ENCODE results near the gene SSR3. TPM values are rescaled to one million over a fixed set of nuclear protein-coding genes. Genes with fewer than 3 reads are reported as not detected.

Gene SSR3
- total RNA-seq, 5 donors from 2014 or later (not counting 1 experiment from before 2014, with no cell fraction given): 68.0 to 112 (median 92.0) TPM

DNA sequence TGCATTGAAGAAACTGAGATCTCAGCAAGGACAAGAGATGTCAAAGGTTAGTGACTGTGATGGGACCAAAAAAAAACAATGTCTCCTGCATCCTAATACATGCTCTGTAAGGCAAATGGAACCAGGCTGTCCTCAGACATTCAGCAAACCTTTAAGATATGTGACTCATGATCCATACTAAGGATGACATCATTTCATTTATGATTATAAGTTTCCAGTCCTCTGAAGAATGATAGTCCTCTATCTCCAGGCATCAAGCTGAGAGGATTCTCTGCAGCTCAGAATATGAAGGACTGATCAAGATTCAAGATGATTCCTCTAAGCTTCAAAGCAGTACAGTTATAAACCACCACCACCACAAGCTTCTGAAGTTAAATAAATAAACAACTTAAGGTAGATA, 47.6 kb downstream of the SSR3 start:
- Mint-ChIP-seq H3K36me3 (no peaks in the 10 kb centered on the region), H3K4me3 (no peak overlapping the region)
- POLR2A ChIA-PET: interaction anchor here (0.6 to 0.8 kb wide), 3 partner anchors 17 to 57 kb away, joined by 4 read pairs; no protein-coding TSS in a partner anchor

DNA sequence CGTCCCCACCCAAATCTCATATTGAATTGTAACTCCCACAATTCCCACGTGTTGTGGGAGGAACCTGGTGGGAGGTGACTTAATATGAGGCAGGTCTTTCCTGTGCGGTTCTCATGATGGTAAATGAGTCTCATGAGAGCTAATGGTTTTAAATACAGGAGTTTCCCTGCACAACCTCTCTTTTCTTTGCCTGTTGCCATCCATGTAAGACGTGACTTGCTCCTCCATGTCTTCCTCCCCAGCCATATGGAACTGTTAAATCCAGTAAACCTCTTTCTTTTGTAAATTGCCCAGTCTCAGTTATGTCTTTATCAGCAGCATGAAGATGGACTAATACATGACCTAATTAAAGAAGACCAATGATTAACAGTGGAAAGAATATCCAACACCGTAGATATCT, 56.6 kb downstream of the SSR3 start:
- no peaks in the 10 kb centered on the region for H3K9me3 ChIP-seq
- H3K27ac Mint-ChIP-seq: no peak overlapping the region
- peaks cover 0 to 5% (median 0%) of the 10 kb centered on the region in 3 donors for H3K4me1 Mint-ChIP-seq
- H3K4me1 ChIP-seq (ENCODE audit: control insufficient read depth in 1 of 2, extremely low read depth in 1 of 2, insufficient read depth in 2 of 2, low read length in 2 of 2): no peaks in the 10 kb centered on the region
- ChIA-PET POLR2A (no interaction called here), CTCF (interaction anchor here in 1 of 2 donors (0.7 kb wide), 1 partner anchor 47 kb away, joined by 3 read pairs; no protein-coding TSS in a partner anchor)
- no peaks in the 10 kb centered on the region for H3K36me3 ChIP-seq (ENCODE audit: control insufficient read depth in 2 of 2, extremely low read depth in 1 of 2, insufficient read depth in 1 of 2, low read length in 1 of 2)
- no CpG with 5 or more reads among the region's 5 CpGs for WGBS (ENCODE audit: insufficient coverage)
- DNase-seq (no peak), ATAC-seq (replicated peaks in 1 of 4) (no peak)
- no peaks in the 10 kb centered on the region for H3K27me3 ChIP-seq (replicated peaks in 1 of 2; ENCODE audit: control insufficient read depth in 2 of 2, extremely low read depth in 1 of 2, insufficient read depth in 2 of 2, low read length in 1 of 2)
- no peak overlapping the region for H3K4me3 Mint-ChIP-seq
- H3K27ac ChIP-seq (ENCODE audit: low read length): no peak overlapping the region
- no peak overlapping the region for H3K4me3 ChIP-seq (ENCODE audit: control insufficient read depth in 1 of 2, extremely low read depth in 1 of 2, low read length in 1 of 2)
- no peaks in the 10 kb centered on the region for H3K36me3 Mint-ChIP-seq
- peaks cover 9 to 10% of the 10 kb centered on the region in 2 donors for H3K27me3 Mint-ChIP-seq
- peaks cover 2 to 12% (median 4%) of the 10 kb centered on the region in 3 donors for H3K9me3 Mint-ChIP-seq

More for the DNA sequence above, 47.6 kb downstream of the SSR3 start:
- no peak for DNase-seq
- H3K4me1 ChIP-seq (ENCODE audit: control insufficient read depth in 1 of 2, extremely low read depth in 1 of 2, insufficient read depth in 2 of 2, low read length in 2 of 2): no peaks in the 10 kb centered on the region
- Mint-ChIP-seq H3K9me3 (peaks cover 0 to 10% (median 6%) of the 10 kb centered on the region in 3 donors), H3K27ac (no peak overlapping the region), H3K4me1 (peaks cover 7 to 12% (median 12%) of the 10 kb centered on the region in 3 donors), H3K27me3 (peaks cover 10 to 16% of the 10 kb centered on the region in 2 donors)
- H3K4me3 ChIP-seq (ENCODE audit: control insufficient read depth in 1 of 2, extremely low read depth in 1 of 2, low read length in 1 of 2): no peak overlapping the region
- no peak overlapping the region for H3K27ac ChIP-seq (ENCODE audit: low read length)
- no peak for ATAC-seq (replicated peaks in 1 of 4)
- CTCF ChIA-PET: interaction anchor here (1.0 to 7.2 kb wide), 10 partner anchors 11 to 357 kb away, joined by 3 to 72 read pairs (median 6); partner anchors contain the start of gene SSR3 (in 1 of the 2)
- H3K9me3 ChIP-seq: no peaks in the 10 kb centered on the region
- no peaks in the 10 kb centered on the region for H3K36me3 ChIP-seq (ENCODE audit: control insufficient read depth in 2 of 2, extremely low read depth in 1 of 2, insufficient read depth in 1 of 2, low read length in 1 of 2)
- peaks cover 0 to 2% of the 10 kb centered on the region in 2 experiments for H3K27me3 ChIP-seq (replicated peaks in 1 of 2; ENCODE audit: control insufficient read depth in 2 of 2, extremely low read depth in 1 of 2, insufficient read depth in 2 of 2, low read length in 1 of 2)

GRCh38 chr3:156497326-156497725, 57.6 kb downstream of the SSR3 start:
- Mint-ChIP-seq H3K27me3 (peaks cover 9 to 10% of the 10 kb centered on the region in 2 donors), H3K4me1 (no peaks in the 10 kb centered on the region), H3K36me3 (no peaks in the 10 kb centered on the region), H3K9me3 (peaks cover 2 to 12% (median 4%) of the 10 kb centered on the region in 3 donors), H3K4me3 (no peak overlapping the region), H3K27ac (no peak overlapping the region)
- ChIA-PET POLR2A (no interaction called here), CTCF (interaction anchor here in 1 of 2 donors (1.2 kb wide), 1 partner anchor 12 kb away, joined by 6 read pairs; no protein-coding TSS in a partner anchor)
- WGBS (ENCODE audit: insufficient coverage): no CpG with 5 or more reads among the region's 1 CpG
- H3K27me3 ChIP-seq (replicated peaks in 1 of 2; ENCODE audit: control insufficient read depth in 2 of 2, extremely low read depth in 1 of 2, insufficient read depth in 2 of 2, low read length in 1 of 2): no peaks in the 10 kb centered on the region
- H3K4me3 ChIP-seq (ENCODE audit: control insufficient read depth in 1 of 2, extremely low read depth in 1 of 2, low read length in 1 of 2): no peak overlapping the region
- H3K4me1 ChIP-seq (ENCODE audit: control insufficient read depth in 1 of 2, extremely low read depth in 1 of 2, insufficient read depth in 2 of 2, low read length in 2 of 2): no peaks in the 10 kb centered on the region
- H3K27ac ChIP-seq (ENCODE audit: low read length): no peak overlapping the region
- H3K9me3 ChIP-seq: no peaks in the 10 kb centered on the region
- ATAC-seq (replicated peaks in 1 of 4) (no peak), DNase-seq (no peak)
- H3K36me3 ChIP-seq (ENCODE audit: control insufficient read depth in 2 of 2, extremely low read depth in 1 of 2, insufficient read depth in 1 of 2, low read length in 1 of 2): no peaks in the 10 kb centered on the region

DNA sequence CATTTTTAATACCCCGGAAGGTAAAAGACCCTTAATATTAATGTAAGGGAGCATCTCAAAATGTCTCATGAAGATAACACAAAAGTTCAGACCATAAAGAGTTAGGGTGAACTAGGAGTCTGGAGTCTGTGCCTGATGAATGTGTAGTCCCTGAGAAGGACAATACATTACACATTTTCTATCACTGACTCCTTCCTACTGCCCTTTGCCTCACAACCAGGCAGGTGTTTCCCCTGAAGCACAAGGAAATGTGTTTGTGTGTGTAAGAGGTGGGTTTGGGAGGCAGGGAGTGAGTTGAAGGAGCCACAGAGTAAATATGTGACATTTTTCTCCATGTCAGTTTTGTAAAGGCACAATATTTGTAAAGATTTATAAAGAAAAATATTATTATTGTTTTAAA, 59.1 kb downstream of the SSR3 start:
- no peak overlapping the region for H3K4me3 Mint-ChIP-seq
- Histone ChIP-seq H3K27ac (ENCODE audit: low read length) (no peak overlapping the region), H3K27me3 (replicated peaks in 1 of 2; ENCODE audit: control insufficient read depth in 2 of 2, extremely low read depth in 1 of 2, insufficient read depth in 2 of 2, low read length in 1 of 2) (no peaks in the 10 kb centered on the region), H3K4me3 (ENCODE audit: control insufficient read depth in 1 of 2, extremely low read depth in 1 of 2, low read length in 1 of 2) (no peak overlapping the region), H3K9me3 (no peaks in the 10 kb centered on the region), H3K4me1 (ENCODE audit: control insufficient read depth in 1 of 2, extremely low read depth in 1 of 2, insufficient read depth in 2 of 2, low read length in 2 of 2) (no peaks in the 10 kb centered on the region), H3K36me3 (ENCODE audit: control insufficient read depth in 2 of 2, extremely low read depth in 1 of 2, insufficient read depth in 1 of 2, low read length in 1 of 2) (no peaks in the 10 kb centered on the region)
- peaks cover 9 to 10% of the 10 kb centered on the region in 2 donors for H3K27me3 Mint-ChIP-seq
- no peaks in the 10 kb centered on the region for H3K36me3 Mint-ChIP-seq
- peaks cover 2 to 12% (median 4%) of the 10 kb centered on the region in 3 donors for H3K9me3 Mint-ChIP-seq
- ChIA-PET POLR2A (no interaction called here), CTCF (no interaction called here)
- ATAC-seq (replicated peaks in 1 of 4): no peak
- no peak for DNase-seq
- WGBS (ENCODE audit: insufficient coverage): no CpG with 5 or more reads among the region's 1 CpG
- no peak overlapping the region for H3K27ac Mint-ChIP-seq
- no peaks in the 10 kb centered on the region for H3K4me1 Mint-ChIP-seq

DNA sequence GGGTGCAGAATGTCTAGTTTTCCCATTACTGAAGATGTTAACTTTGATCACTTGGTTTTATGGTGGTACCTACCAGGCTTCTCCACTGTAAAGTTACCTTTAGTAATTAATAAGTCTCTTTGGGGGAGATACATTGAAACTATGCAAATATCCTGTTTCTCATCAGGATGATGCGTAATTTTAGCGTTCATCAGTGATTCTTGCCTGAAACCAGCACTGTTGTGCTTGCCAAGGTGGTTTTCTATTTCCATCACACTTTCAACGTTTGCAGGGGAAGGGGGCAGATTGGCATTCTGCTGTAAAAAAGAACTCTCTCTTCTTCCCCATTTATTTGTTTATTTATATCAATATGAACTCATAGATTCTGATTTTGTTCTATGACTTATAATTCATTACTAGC, 61.0 kb downstream of the SSR3 start:
- Histone ChIP-seq H3K27ac (ENCODE audit: low read length) (no peak overlapping the region), H3K27me3 (replicated peaks in 1 of 2; ENCODE audit: control insufficient read depth in 2 of 2, extremely low read depth in 1 of 2, insufficient read depth in 2 of 2, low read length in 1 of 2) (no peaks in the 10 kb centered on the region), H3K4me3 (ENCODE audit: control insufficient read depth in 1 of 2, extremely low read depth in 1 of 2, low read length in 1 of 2) (no peak overlapping the region), H3K9me3 (no peaks in the 10 kb centered on the region), H3K36me3 (ENCODE audit: control insufficient read depth in 2 of 2, extremely low read depth in 1 of 2, insufficient read depth in 1 of 2, low read length in 1 of 2) (no peaks in the 10 kb centered on the region), H3K4me1 (ENCODE audit: control insufficient read depth in 1 of 2, extremely low read depth in 1 of 2, insufficient read depth in 2 of 2, low read length in 2 of 2) (no peaks in the 10 kb centered on the region)
- DNase-seq: no peak
- Mint-ChIP-seq H3K9me3 (peaks cover 2 to 12% (median 4%) of the 10 kb centered on the region in 3 donors), H3K36me3 (no peaks in the 10 kb centered on the region), H3K4me3 (no peak overlapping the region), H3K4me1 (no peaks in the 10 kb centered on the region), H3K27me3 (peaks cover 9 to 10% of the 10 kb centered on the region in 2 donors), H3K27ac (no peak overlapping the region)
- CTCF ChIA-PET: no interaction called here
- ATAC-seq (replicated peaks in 1 of 4): no peak
- POLR2A ChIA-PET: no interaction called here
- WGBS (ENCODE audit: insufficient coverage): no CpG with 5 or more reads among the region's 3 CpGs

DNA sequence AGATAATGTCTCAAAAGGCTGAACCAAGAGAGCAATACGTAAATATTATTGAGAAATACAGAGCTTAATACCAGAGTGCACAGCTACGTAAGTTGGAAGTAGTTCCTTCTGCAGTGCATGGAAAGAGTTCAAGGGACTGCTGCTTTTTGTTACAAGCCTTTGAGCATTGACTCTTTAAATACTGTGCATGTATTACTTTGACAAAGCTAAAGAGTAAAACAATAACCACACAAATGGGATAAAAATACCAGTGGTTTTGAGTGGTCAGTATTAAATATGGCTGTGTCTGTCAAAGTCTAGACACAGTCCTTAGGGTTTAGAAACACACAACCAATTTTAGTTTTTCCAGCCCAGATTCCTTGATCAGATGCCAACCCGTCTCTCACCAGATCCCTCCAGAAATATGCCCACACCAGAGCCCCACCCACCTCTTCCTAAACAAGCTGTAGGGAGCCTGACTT, 62.1 kb downstream of the SSR3 start:
- no peak overlapping the region for H3K27ac ChIP-seq (ENCODE audit: low read length)
- no peak for ATAC-seq (replicated peaks in 1 of 4)
- H3K9me3 ChIP-seq: no peaks in the 10 kb centered on the region
- no peak overlapping the region for H3K4me3 Mint-ChIP-seq
- ChIA-PET CTCF (interaction anchor here (0.6 to 1.4 kb wide), 5 partner anchors 14 to 593 kb away, joined by 3 to 10 read pairs (median 3); no protein-coding TSS in a partner anchor), POLR2A (interaction anchor here in 1 of 2 donors (0.6 kb wide), 1 partner anchor 15 kb away, joined by 3 read pairs; no protein-coding TSS in a partner anchor)
- no peaks in the 10 kb centered on the region for H3K36me3 Mint-ChIP-seq
- H3K9me3 Mint-ChIP-seq: peaks cover 0 to 8% (median under 1%) of the 10 kb centered on the region in 3 donors
- H3K4me1 Mint-ChIP-seq: no peaks in the 10 kb centered on the region
- H3K27me3 ChIP-seq (replicated peaks in 1 of 2; ENCODE audit: control insufficient read depth in 2 of 2, extremely low read depth in 1 of 2, insufficient read depth in 2 of 2, low read length in 1 of 2): no peaks in the 10 kb centered on the region
- 89% methylated on average over 3 of the region's 3 CpGs for whole genome bisulfite sequencing (ENCODE audit: insufficient coverage)
- peaks cover 9 to 10% of the 10 kb centered on the region in 2 donors for H3K27me3 Mint-ChIP-seq
- no peaks in the 10 kb centered on the region for H3K4me1 ChIP-seq (ENCODE audit: control insufficient read depth in 1 of 2, extremely low read depth in 1 of 2, insufficient read depth in 2 of 2, low read length in 2 of 2)
- H3K36me3 ChIP-seq (ENCODE audit: control insufficient read depth in 2 of 2, extremely low read depth in 1 of 2, insufficient read depth in 1 of 2, low read length in 1 of 2): no peaks in the 10 kb centered on the region
- DNase-seq: no peak
- no peak overlapping the region for H3K27ac Mint-ChIP-seq
- no peak overlapping the region for H3K4me3 ChIP-seq (ENCODE audit: control insufficient read depth in 1 of 2, extremely low read depth in 1 of 2, low read length in 1 of 2)

Measured in T-cell (primary cell).